Right cardiac atrium (tissue), 5 donors: ENCODE results near the gene MRPL21. TPM values are rescaled to one million over a fixed set of nuclear protein-coding genes. Genes with fewer than 3 reads are reported as not detected.

Experiments
- ATAC-seq, 2 donors: fragments of 200-7000 bp; cut with Tn5 transposase; one replicate each; pipeline versions ENCODE4 v1.8.0 to v1.9.1; 2020; ENCODE audit warnings: moderate library complexity in 2 of 2, mild to moderate bottlenecking in 1 of 2
- DNase-seq, 3 donors: peaks; one replicate each; pipeline ENCODE4 v3.0.0-alpha.2; 2020
- H3K27ac ChIP-seq: one replicate; pipeline ENCODE4 v1.5.1; 2013; ENCODE audit warnings: mild to moderate bottlenecking, low read length, control low read depth, moderate library complexity
- H3K27me3 ChIP-seq: one replicate; pipeline ENCODE4 v1.6.1; 2013; ENCODE audit not compliant: control insufficient read depth, insufficient read depth
- H3K4me1 ChIP-seq: one replicate; pipeline ENCODE4 v1.6.1; 2013; ENCODE audit warnings: low read length; ENCODE audit not compliant: control insufficient read depth, insufficient read depth
- H3K4me3 ChIP-seq: one replicate; pipeline ENCODE4 v1.5.1; 2013; ENCODE audit warnings: low read length, control low read depth
- H3K9me3 ChIP-seq: one replicate; pipeline ENCODE4 v1.6.1; 2013; ENCODE audit warnings: low read length; ENCODE audit not compliant: control insufficient read depth
- WGBS: extraction: QIAGEN DNeasy Blood & Tissue Kit; methylation state at CpG from one replicate; pipeline ENCODE4 v1.1.7; 2013; 5-methylcytosine and 5-hydroxymethylcytosine counted together
- intact Hi-C, 4 donors: fragments of 100-400 bp; cut with DNase I; formaldehyde crosslinking; loops; one replicate each; pipeline versions ENCODE4 v1.11.0 to v1.14.0; 2022 to 2023
- polyA plus RNA-seq: library from polyadenylated mRNA; stranded (reverse); fragments of 200-250 nt; gene quantifications from one replicate; pipeline ENCODE4 v1.2.3, GENCODE V29; 2013
- total RNA-seq, 4 donors: library from RNA; stranded (reverse); fragmentation: NEBNext Ultra II Directional; extraction: Animal tissue kit (Norgen Biotek cat#: 25700); gene quantifications; one replicate each; pipeline ENCODE4 v1.2.1, GENCODE V29; 2021
- donor health status: healthy with polysubstance abuse.
- donor health status: DM: no; HTN: yes; CAD: no.
- donor health status: DM: no; HTN: no; CAD: no.
- donor health status: DM: no; HTN: yes; CAD: no; lungs with severe emphysema.
- donor health status: DM: yes; HTN: yes; CAD: no.

The MRPL21 gene
- total and polyA plus RNA-seq, 5 donors = 57.3 to 144 (median 82.9) TPM

DNA sequence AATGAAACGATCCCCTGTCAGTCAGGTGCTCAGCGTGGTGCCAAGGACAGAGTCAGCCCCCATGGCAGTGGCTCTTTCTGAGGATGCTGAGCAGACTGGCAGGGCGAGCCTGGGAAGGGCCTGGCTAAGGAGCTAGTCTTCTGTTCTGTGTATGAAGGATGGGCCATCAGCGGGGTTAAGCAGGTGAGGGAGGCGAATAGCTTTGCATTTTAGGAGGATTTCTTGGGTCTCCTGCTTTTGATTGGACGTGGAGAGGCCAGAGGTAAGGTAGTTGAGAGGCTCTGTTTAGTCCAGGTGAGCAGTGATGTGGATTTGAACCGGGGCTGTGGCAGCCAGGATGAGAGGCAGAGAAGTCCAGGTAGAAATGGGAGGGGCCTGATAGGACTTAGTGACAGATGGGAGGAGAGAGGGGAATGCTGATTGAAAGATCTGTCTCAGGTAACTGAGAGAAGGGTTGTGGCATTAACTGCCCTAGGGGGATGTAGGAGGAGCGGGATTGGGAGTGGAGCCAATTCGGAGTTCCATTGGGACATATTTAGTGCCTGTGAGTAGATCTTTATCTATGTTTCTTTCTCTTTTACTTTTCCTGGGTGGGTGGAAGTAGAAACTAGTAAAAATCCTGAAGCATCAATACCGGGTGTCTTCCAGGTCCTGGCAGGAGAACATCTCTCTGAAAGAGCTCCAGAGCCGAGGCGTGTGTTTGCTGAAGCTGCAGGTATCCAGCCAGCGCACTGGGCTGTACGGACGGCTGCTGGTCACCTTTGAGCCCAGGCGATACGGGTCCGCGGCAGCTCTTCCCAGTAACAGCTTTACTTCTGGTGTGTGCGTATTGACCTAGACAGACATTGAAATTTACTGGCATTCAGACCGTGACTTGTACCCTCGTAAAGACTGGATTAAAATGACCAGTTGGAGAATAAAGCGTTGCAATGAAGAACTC, 2.1 kb upstream of the MRPL21 start:
- ATAC-seq (no peak), DNase-seq (no peak)
- Histone ChIP-seq H3K27me3 (no peaks in the 10 kb centered on the region), H3K27ac (no peak overlapping the region), H3K9me3 (no peaks in the 10 kb centered on the region), H3K4me1 (peaks cover 3% of the 10 kb centered on the region), H3K4me3 (no peak overlapping the region)
- WGBS = 90% methylated on average over 23 of the region's 23 CpGs
- intact Hi-C loops = loop anchor here in 3 of 4 donors (10.0 kb wide), 2 partner anchors 139 to 179 kb away; partner anchors contain the start of gene TPCN2 (in 2 of the 3)

DNA sequence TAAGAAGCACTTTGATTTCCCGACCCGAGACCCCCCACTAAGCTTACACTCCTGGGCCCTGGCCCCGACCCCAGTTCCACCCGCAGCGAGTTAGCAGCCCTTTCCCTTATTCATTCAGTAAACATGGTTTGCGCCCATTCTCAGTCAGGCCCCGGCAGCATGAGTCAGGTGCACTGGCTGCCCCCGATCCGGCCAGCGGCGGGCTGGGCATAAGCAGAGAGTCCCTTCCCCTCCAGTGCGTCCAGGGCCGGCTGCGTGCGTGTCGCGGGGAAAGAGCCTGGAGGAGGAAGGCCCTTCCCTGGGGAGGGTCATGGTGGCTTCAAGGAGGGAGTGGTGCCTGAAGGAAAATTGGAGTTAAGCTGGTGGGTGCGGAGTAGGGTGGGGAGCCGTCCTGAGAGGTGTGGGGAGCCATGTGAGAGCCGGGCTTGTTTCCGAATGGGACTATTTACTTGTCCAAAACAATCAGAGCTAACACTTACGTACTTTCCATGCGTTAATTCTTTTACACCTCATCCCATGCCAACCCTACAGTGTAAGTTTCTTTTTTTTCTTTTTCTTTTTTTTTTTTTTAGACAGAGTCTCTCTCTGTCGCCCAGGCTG, 716 bp upstream of the MRPL21 start:
- Histone ChIP-seq H3K9me3 (no peaks in the 10 kb centered on the region), H3K4me3 (peak overlapping the region; percentile 92), H3K4me1 (peaks cover 3% of the 10 kb centered on the region), H3K27ac (peak overlapping the region; percentile 74), H3K27me3 (no peaks in the 10 kb centered on the region)
- ATAC-seq (peak; percentile 53 to 71), DNase-seq (peak; percentile 35 to 74 (median 70))
- WGBS = 1% methylated on average over 24 of the region's 24 CpGs
- intact Hi-C loops = loop anchor here in 3 of 4 donors (10.0 kb wide), 2 partner anchors 140 to 180 kb away; partner anchors contain the start of gene TPCN2 (in 2 of the 3)

DNA sequence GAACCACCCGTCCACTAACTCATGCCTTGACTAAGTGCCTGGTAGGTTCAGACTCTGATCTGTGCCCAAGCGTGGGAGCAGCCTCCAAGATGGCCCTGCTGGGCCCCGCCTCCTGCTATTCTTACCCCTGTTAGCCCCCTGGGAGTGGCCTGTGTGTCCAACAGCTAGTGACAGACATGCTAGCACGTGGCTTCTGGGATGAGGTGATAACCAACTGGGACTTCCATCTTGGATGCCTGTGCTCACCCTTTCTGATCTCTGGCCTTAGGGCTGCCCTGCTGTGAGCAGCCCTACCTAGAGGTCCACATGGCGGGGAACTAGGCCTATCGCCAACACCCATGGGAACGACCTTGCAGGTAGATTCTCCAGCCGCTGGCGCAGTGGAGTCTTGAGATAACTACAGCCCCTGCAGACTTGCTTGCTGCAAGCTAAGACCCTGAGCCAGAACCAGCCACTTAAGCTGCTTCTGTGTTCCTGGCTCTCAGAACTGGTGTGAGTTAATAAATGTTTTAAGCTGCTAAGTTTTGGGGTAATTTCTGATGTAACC, 2.7 kb downstream of the MRPL21 start:
- Histone ChIP-seq H3K4me3 (no peak overlapping the region), H3K27me3 (no peaks in the 10 kb centered on the region), H3K4me1 (peaks cover 3% of the 10 kb centered on the region), H3K27ac (no peak overlapping the region), H3K9me3 (no peaks in the 10 kb centered on the region)
- no peak for DNase-seq
- WGBS = 82% methylated on average over 9 of the region's 9 CpGs
- no peak for ATAC-seq
- intact Hi-C loops = loop anchor here in 3 of 4 donors (10.0 kb wide), 2 partner anchors 144 to 184 kb away; partner anchors contain the start of gene TPCN2 (in 2 of the 3)

DNA sequence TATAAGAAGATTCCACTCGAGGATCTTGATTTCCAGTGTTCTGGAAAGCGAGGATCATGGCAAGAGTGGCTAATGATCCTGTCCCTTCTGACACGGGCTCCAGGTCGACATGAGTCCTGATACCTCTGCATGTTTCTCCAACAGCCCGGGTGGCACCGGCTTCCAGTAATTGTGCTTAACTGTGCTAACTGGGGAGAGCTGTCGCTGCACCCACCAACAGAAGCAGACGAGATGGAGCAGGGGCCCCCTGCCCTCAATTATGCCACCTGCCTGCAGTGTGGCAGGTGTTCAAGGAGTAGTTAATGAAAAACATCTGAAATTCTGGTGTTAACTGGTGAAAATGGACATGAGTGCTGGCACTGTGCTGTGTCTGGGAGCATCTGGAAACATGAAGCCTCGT, 6.2 kb downstream of the MRPL21 start:
- no peak for ATAC-seq
- no peaks in the 10 kb centered on the region for H3K4me1 ChIP-seq
- no peaks in the 10 kb centered on the region for H3K27me3 ChIP-seq
- WGBS = 89% methylated on average over 9 of the region's 9 CpGs
- no peak overlapping the region for H3K27ac ChIP-seq
- no peak for DNase-seq
- H3K9me3 ChIP-seq = no peaks in the 10 kb centered on the region
- intact Hi-C loops = no loop called here
- no peak overlapping the region for H3K4me3 ChIP-seq

DNA sequence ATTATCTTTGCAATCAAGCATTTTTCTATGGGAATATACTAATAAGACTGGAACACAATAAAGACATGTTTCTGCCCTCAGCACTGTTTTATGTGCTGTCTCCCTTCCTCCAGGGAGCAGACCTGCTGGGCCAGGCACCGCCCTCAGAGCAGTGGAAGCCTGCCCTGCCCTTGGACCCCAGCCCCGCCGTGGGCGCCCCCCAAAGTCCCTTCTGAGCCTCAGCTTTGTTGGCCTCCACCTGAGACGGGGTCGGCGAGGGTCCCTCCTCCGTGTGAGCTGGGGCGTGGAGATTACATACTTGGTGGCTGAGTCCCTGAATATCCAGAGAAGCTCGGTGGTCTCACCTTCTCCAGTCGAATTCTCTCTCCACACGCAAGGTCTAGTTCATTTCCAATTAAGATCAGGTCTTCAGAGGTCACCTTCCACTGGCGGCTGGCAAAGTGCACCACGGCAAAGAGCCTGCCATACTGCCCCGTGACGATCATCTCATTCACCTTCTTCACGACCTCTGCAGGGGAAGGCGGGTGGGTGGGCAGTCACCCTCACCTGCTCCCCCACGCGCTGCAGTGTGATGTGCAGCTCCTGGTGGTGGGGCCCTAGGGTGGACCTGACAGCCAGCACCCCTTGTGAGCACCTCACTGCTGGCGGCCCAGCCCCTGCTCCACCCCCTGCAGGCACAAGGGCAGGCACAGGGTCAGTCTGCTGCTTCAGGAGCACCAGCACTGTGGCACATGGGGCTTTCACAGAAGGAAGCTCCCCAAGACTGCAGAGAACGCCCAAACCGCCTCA, 7.3 kb downstream of the MRPL21 start:
- H3K27ac ChIP-seq = no peak overlapping the region
- intact Hi-C loops = no loop called here
- ATAC-seq (no peak), DNase-seq (no peak)
- no peaks in the 10 kb centered on the region for H3K27me3 ChIP-seq
- no peaks in the 10 kb centered on the region for H3K9me3 ChIP-seq
- H3K4me3 ChIP-seq = no peak overlapping the region
- WGBS = 91% methylated on average over 23 of the region's 23 CpGs
- H3K4me1 ChIP-seq = peaks cover 6% of the 10 kb centered on the region

DNA sequence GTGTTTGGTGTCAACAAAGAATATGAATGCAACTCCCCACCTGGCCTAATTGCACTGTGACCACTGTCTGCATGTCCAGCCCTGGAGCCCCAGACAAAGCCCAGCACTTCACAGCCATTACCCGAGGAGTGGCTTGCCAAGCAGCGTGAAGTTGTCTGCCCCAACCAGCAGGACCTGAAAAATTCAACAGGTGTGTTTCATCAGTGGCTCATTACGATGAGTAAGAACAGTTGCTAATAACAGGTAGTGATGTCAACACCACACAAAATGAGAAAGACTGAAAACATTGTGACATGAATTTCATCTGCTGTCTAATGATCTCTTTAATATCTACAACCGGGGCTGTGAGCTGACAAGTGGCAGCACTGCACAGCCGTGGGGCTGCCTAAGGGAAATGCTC, 10.3 kb downstream of the MRPL21 start:
- no peak overlapping the region for H3K27ac ChIP-seq
- no peaks in the 10 kb centered on the region for H3K27me3 ChIP-seq
- WGBS = 89% methylated on average over 5 of the region's 5 CpGs
- H3K4me1 ChIP-seq = peaks cover 12% of the 10 kb centered on the region
- no peak overlapping the region for H3K4me3 ChIP-seq
- intact Hi-C loops = no loop called here
- ATAC-seq (no peak), DNase-seq (no peak)
- no peaks in the 10 kb centered on the region for H3K9me3 ChIP-seq

DNA sequence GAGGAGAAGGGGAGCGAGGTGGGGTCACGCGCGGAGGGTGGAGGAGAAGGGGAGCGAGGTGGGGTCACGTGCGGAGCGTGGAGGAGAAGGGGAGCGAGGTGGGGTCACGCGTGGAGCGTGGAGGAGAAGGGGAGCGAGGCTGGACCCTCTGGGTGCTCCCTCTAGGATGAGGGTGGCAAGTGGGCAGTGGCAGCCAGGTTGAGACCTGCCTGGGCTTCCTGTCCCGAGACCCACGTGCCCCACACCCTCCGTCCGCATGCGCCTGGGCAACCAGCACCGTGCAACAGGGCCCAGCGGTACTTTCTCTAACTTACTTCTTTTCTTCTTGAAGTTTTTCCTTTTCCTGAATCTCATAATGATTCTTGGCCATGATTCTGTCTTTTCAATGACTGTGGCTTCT, 11.1 kb downstream of the MRPL21 start:
- no peaks in the 10 kb centered on the region for H3K27me3 ChIP-seq
- H3K27ac ChIP-seq = no peak overlapping the region
- intact Hi-C loops = no loop called here
- DNase-seq = no peak
- ATAC-seq = no peak
- H3K4me1 ChIP-seq = peaks cover 12% of the 10 kb centered on the region
- H3K4me3 ChIP-seq = no peak overlapping the region
- 97% methylated on average over 20 of the region's 20 CpGs for WGBS
- H3K9me3 ChIP-seq = no peaks in the 10 kb centered on the region

DNA sequence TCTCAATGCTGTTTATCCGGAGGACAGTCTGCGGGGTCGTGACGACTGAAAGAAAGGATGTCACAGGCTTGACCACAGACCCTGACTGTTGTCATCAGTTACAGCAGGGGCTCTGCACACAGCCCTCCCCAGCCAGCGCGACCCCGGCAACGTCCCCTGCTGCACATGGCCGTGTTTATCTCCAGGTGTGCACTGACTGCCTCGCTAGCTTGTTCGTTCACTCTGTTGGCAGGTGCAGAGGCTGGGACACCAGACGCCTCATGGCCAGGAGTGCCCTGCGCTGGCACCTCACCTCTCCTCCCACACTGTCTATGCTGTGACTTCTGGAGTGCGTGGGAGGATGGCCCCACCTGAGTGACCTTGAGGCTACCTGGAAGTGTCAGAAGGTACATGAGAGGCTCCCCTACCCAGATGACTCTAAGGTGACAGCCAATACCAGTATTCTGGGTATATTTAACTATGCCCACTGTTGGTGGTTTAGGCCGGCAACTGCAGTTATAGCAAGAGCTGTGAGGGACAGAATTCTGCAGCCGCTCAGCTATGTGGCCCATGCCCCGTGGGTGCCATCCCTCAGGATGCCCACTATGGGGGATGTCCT, 12.2 kb downstream of the MRPL21 start:
- H3K27ac ChIP-seq = peak overlapping the region; percentile 55
- peak; percentile 7 to 8 for ATAC-seq
- H3K4me3 ChIP-seq = no peak overlapping the region

DNA sequence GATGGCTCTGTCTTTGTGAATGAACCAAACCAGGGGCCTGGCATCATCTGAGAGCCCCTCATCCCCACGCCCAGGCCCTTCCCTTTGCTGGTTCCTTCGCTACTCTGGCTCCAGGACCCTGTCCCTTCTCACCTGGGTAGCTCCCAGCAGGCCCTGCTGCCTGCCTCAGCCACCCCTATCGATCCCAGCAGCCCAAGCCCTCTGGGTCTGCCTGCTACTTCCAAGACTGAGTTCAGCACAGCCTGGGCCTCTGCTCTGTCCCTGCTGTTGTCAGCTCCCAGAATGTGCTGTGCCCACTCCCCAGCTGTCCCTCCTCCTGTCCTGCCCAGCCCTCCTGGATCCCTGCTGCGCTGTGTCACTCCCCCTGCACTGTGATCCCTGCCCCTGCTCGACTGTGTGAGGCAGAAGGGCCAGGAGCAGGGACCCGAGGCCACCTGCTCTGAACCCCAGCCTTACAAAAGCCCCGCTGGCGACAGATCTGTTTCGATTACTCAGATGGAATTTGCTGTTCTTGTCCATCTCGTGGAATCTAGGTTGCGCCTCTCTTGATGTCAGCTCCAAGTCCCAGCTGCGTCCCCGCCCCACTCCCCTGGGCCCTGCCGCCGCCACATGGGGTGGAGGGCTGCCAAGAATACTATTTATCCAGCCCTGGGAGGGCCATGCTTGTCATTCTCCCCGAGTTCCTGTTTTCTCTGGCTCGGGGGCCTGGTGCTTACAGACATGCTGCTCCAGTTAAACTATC, 13.0 kb downstream of the MRPL21 start:
- Histone ChIP-seq H3K4me1 (peaks cover 12% of the 10 kb centered on the region), H3K27ac (peak overlapping the region; percentile 80), H3K27me3 (no peaks in the 10 kb centered on the region), H3K4me3 (no peak overlapping the region), H3K9me3 (no peaks in the 10 kb centered on the region)
- DNase-seq = peak; percentile 90 to 95 (median 93)
- intact Hi-C loops = no loop called here
- ATAC-seq = peak; percentile 96 to 98
- WGBS = 25% methylated on average over 17 of the region's 17 CpGs

More for the DNA sequence above, 12.2 kb downstream of the MRPL21 start:
- no peak for DNase-seq
- WGBS = 41% methylated on average over 17 of the region's 17 CpGs
- intact Hi-C loops = no loop called here
- Histone ChIP-seq H3K27me3 (no peaks in the 10 kb centered on the region), H3K9me3 (no peaks in the 10 kb centered on the region), H3K4me1 (peaks cover 12% of the 10 kb centered on the region)
